SKM-1 treated with dmso at 0.1 percent for 144 hours (cell line): ENCODE measurements around the gene MRPL20.

ENCODE experiments used
- DNase-seq: peaks from one replicate; lab custom pipeline; 2025; ENCODE audit not compliant: unreplicated experiment; lab: John Stamatoyannopoulos, UW

The MRPL20 gene

DNA sequence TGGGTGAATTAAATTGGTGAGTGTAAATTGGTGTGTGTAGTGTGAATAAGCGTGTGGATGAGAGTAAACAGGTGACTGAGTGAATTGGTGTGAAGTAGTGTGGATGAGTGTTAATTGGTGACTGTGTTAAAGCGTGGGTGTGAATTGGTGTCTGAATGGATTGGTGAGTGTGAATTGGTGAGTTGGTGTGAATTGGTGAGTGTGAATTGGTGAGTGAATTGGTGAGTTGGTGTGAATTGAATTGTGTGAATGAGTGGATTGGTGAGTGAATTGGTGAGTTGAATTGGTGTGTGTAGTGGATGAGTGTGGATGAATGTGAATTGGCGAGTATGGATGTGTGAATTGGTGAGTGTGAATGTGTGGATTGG lies 40.4 kb downstream of the MRPL20 start:
- no peak for DNase-seq

DNA sequence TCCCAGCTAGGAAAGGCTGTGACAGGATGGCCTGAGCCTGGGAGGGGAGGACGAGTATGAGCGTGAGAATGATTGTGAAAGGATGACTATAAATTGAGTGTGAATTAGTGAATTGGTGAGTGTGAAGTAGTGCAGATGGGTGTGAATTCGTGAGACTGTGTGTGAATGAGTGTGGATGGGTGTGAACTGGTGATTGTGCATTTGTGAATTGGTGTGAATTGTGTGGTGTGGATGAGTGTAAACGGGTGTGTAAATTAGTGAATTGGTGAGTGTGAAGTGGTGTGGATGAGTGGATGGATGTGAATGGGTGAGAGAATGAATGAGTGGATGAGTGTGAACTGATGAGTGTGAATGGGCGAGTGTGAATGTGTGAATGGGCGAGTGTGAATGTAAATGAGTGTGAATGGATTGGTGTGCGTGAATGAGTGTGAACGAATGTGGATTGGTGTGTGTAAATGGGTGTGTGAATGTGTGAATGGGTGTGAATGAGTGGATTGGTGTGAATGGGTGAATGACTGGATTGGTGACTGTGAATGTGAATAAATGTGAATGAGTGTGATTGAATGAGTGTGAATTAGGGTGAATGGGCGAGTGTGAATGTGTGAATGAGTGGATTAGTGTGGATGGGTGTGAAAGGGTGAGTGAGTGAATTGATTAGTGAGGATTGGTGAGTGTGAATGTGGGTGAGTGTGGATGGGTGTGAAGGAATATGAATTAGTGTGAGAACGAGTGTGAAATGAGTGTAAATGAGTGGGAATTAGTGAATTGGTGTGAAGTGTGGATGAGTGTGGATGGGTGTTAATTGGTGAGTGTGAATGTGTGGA lies 41.0 kb downstream of the MRPL20 start:
- no peak for DNase-seq

DNA sequence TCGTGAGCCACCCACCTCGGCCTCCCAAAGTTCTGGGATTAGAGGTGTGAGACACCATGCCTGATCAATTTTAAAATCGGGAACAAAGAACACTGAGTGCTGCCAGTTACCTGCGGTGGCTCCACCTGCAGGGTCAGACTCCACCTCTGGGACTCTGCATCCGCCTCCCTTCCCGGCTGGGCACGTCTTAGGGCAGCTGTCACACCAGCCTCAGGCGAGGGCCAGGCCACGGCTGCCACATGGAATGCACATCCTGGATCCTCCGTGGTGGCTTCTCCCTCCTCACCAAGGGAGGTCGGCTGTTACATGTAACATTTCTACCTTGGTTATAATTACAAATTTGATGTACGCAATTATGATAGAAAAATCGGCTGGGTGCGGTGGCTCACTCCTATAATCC lies 42.8 kb downstream of the MRPL20 start:
- DNase-seq: no peak

DNA sequence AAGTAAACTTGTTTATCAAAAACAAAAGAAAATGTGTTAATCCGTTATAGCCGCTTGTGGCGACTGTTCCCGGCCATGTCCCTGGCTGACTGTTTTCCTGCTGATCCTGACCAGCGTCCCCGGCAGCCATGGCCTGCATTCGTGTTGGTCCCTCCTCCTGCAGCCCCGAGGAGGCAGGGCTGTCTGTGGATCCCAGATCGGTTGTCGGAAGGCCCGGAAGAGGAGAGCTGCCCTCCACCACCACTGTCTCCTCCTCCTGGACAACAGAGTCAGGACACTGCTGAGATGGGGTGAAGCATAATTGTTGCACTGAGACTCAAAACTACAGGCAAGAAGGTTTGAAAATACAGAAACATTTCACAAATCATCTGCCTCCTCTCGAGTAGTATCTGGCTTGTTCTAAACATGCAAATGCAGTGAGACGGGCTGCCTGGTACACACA lies 45.1 kb downstream of the MRPL20 start:
- DNase-seq: no peak

DNA sequence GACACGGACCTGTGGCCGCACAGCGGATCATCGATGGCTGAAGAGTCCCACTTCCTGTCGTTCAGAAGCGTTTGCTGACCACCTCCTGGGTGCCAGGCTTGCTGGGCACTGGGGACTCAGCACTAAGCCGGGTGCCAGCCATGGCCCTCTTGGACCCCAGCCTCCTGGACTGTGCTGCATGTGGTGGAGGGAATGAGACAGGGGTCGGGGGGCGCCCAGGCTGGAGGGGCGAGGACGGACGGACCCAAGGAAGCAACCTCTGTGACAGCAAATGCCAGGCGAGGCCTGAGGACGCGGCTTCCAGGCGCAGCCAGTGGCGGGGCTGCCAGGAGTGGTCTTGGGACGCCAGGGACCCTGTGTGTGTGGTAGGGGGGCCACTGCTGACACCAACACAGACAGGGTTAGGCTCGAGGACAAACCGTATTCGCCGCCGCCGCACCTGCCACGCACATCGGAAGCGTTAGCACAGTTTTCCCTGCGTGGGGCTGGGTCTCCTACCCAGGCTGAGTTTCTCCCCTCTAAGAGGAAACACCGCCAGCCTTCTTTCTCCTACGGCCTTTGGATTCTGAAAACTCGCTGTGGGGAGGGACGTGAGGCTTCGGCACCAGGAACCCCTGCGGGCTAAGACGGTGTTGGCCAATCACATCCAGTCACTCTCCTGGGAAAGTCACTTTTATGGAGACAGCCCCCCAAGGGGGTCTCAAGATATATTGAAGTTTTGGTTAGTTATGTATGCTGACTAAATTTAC lies 45.7 kb downstream of the MRPL20 start:
- DNase-seq: no peak

DNA sequence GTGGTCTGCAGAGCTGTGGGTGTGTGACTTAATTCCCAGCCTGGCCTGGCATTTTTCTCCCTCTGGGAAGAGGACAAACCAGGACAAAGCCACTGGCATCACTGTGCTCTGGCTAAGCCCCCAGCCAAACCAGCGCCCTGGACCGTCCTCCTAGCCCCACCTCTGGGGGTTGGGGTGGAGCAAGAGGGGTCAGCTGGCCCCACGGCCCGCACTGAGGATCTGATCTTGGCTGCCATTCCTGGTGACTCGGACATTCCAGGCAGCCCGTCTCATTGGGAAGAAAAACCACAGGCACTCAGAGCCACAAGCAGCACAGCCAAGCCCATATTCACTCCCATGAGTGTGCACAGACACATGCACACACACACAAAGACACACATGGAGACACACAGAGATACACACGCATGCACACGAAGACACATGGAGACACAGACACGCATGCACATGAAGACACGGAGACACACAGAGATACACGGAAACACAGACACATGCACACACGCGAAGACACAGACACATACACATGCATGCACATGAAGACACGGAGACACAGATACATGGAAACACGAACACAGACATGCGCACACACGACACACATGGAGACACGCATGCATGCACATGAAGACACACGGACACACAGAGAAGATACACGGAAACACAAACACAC lies 46.5 kb downstream of the MRPL20 start:
- no peak for DNase-seq

DNA sequence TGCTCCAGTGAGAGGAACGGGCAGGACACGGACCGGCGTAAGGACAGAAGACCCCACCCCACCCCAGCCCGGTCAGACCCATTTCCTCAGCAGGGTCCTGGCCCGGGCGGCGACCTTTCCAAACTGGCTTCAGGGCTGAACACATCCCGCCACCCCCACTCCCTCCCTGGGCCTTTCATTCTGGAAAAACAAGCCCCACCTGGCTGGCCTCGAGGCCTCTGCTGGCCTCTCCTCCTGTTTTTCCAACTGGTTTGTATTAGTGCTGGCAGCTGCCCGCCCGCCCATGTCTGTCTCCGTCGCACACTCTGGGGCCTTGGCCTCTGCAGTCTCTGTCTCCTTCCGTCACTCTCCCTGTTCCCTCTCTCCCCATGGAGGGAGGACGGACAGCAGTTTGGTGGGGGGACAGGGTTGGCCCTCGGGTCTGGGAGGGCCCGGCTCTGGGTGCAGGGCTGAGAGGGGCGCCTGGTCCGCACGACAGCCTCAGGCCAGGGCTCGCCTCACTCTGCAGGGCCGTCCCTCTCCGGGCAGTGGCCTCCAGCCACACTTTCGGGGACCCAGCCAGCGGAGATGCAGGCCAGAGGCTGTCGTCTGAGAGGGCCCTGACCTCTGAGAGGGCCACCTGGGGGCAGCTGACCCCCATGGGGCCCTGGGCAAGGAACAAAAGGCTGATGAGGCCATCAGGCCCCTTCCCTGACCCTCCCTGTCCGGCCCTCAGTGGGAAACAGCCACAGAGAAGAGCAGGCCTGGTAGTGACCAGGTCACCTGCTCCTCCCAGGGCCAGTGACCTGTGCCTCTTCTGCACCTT lies 47.2 kb downstream of the MRPL20 start:
- no peak for DNase-seq

DNA sequence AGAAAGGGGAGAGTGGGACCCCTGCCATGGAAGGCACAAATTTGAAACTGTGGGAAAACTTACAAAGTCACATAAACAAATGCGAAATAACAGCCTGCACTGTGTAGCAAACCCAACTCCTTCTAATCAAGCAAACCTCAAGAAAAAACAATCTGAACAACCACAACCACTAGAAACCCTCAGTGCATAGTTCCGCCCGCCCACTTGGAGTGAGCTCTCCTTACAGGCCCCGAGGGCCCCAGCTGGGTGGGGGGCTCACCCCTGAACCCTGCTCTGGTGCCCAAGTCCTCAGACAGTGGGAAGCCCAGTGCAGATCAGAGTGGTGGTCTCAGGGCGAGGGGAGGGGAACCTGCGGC lies 47.8 kb downstream of the MRPL20 start:
- DNase-seq: no peak

DNA sequence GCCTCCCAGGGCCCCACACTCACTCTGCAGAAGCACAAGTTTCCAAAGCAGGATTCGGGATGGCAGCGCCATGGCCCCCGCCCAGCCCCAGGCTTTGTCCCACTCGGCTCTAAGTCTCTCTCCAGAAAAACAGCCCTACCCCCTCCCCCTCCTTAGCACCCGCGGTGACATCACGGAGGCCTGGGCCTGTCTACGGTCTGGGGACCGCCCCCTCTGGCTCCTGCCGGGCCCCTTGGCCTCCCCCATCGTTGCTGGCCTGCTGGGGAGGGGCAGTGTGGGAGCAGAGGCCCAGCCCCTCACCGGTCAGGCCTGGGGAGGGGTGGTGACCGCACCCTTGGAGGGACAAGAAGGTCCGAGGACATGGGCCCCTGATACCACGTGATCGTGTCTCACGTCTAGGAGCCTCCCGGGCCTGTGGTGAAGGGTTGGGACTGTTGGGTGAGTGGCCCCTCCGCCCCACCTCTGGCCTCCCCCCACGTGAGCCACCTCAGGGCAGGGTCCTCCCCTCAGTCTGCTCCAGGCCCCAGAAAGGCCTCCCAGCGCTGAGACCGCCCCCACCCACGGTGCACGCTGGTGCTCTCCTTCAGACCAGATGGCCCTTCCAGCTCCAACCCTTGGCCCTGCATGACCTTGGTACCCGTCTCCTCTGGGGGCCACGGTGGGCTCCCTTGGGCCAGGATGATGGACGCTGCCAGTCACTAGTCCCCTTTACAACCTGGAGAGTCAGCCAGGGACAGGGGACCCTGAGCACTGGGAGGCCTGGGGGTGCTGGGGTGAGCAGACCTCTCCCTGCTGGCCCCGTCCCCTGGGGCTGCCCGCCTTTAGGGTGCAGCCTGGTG lies 48.4 kb downstream of the MRPL20 start, which contains the start of gene MXRA8:
TSS of gene MXRA8 (minus strand) at position 123 of the 839 bp plus-strand sequence. CDS start at position 72, 51 bp downstream.
- no peak for DNase-seq

DNA sequence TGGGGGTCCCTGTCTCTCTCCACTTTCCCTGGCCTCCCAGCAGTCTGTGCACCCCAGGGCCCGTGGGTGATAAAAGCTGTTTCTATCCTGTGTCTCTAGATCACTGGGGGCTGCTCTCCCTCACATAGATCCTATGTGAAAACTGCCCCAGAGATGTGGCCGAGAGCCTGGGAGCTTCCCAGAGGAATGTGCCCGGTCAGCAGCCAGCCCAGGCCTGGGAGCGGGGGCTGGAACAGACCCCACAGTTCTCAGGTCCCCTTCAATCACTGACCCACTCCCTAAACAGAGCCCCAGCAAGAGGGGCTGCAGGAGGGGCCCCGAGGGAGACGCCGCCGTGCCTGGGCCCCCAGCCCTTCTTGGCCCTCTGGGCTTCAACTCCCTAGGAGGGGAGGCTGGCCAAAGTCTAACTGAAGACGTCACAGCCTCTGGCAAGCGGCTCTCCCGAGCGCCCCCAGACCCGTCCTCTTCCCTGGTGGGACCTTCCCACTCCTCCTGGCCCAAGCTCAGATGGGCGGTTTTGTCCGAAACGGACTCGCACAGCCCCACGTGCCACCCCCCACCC lies 49.1 kb downstream of the MRPL20 start:
- DNase-seq: no peak

DNA sequence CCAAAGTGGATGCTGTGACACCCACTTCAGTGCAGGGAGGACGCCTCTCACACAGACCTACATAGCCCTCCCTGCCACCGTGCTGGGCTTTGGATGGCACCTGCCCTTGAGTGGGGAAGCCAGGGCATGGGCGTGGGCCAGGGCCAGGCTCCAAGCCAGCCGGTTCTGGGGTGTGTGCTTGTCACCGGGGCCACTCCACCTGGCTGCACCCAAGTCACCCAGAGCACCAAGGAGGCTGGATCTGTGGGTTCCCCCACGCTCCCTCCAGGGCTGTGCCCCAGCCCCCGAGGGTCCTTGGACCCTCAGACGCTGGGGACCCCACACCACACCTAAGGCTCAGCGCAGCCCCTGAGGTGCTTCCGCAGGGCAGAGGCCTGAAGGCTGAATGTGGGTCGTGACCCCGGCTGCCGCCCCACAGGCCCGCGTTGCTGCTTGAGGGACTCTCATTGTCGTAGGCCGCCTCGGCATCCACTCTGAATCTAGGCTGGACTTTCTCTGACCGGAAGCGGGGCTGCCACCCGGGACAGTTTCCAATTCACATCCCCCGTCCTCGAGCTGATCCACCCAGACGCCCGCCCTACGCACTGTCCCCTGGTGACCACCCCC lies 50.2 kb downstream of the MRPL20 start:
- DNase-seq: no peak

DNA sequence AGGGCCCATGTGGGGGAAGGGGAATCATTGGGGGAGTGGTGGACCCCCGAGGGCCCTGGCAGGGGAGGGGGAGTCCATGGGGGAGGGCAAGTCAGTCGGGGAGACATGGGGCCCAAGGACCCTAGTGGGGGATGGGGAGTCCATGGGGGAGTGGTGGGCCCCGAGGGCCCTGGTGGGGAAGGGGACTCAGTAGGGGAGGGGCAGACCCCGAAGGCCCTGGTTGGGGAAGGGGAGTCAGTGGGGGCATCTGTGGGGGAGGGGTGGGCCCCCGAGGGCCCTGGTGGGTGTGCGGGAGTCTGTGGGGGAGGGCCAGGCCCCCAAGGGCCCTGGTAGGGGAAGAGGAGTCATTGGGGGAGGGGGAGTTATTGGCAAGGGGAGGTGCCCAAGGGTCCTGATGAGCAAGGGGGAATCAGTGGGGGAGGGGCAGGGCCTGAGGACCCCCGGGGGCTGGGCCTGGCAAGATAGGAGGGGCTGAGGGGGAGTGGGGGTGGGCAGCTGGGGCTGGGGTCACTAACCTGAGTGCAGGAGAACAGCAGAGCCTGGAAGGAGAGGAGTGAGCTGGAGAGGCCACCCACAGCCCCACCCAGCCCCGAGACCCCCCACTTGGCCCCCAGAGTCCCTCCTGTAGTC lies 50.8 kb downstream of the MRPL20 start:
- DNase-seq: no peak

DNA sequence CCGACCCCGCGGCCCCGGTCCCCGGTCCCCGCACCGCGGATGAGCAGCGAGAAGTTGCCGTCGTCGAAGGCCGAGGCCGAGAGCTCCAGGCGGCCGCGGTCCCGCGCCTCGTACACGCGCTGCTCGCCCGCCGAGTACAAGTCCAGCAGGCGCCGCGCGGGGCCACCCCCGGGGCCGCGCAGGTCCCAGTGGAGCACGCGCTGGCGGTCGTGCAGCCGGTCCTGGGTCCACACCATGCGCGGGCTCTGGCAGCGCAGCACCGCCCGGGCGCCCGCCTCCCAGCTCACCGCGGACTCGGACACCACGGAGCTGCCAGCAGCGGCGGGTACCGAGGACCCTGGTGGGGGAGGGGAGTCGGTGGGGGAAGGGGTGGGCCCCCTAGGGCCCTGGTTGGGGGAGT lies 51.7 kb downstream of the MRPL20 start:
- no peak for DNase-seq

DNA sequence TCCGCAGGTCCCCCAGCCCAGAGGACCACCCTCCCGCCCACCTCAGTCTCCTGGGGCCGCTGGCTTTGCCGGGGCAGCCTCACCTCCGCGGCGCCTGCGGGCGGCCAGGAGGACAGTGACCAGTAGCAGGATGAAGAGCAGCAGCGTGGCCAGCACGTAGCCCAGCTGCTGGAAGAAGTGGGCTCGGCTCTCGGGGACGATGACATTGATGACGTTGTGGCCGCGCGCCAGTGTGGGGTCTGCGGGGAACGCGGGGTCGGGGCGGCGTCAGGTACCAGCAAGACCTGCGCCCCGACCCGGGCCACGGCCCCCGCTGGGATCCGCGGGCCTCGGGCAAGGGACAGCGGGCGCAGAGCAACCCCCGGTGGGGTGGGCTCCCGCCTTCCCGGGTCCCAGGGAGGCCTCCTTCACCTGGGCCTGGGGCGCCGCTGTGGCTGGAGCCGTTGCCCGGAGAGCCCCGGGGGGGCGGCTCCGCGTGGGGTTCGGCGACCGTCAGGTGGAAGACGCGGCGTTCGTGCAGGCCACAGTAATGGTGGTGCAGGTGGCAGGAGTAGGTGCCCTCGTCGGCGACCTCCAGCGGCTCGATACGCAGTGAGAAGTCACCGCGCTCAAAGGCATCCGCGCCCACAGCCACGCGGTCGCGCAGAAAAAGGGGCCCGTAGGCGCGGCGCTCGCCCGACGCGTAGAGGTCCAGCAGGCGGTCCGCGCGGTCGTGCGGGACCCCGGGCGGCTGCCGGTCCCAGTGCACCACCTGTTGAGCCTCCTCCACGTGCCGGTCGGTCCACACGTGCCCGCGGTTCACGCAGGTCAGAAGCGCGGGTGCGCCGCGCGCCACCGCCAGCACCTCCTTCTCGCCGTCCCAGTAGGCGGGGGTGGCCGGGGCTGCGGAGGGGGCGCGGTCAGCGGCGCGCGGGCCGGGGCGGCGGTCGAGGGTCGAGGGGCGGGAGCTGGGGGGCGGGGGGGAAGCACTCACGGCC lies 52.5 kb downstream of the MRPL20 start:
- DNase-seq: no peak

DNA sequence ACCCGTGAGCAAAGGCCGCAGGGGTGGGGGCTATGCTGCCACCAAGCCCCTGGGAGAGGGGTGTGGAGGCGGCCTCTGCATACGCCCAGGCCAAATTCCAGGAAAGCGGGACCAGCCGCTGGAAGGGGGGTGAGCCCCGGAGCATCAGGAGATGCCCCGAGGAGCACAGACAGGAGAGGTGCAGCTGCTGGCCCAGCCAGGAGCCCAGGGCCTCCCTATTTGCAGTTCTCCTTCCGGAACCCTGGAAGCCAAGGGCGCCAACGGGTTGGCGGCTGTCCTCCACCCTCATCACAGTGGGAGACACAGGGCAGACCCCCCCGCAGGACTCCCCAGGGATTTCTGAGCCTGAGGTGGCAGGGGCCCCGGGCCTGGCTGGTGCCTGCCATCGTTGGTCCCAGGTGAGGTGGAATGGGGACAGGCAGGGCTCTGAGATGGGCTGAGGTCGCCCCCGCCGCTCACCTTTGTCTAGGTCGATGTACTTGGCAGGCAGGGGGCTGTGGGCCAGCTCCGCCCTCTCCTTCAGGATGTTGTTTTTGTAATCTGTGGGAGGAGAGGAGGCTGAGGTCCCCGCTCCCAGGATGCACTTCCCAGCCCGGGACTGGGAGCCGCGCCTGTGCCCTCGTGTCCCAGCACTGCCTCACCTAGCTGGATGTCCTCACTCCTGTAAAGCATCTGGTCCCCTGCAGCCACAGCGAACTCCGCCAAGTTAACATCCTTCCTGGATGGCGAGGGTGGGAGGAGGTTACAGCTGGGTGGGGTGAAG lies 53.5 kb downstream of the MRPL20 start:
- DNase-seq: no peak

DNA sequence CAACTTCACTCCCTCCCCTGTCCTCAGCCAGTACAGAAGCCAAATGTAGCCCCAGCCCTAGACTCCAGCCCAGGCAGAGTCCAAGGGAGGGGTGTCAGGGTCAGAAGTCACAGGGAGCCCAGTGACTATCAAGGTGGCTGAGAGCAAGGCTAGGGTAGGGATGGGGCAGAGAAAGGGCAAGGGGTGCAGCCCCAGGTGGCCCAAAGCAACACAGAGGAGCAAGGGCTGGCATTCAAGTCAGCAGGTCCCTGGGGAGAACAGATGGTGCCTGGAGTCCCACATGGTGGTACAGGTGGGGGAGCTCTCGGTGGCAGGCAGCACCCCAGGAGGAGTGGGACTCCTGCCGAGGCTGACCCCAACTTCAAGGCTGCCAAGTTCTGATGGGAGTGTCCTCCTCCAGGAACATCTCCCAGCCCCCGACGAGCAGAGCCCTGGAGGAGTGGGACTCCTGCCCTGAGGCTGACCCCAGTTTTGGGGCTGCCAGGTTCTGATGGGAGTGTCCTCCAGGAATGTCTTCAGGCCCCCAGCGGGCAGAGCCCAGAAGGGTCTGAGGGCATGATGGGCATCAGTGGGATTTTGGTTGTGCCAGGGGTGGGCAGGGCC lies 54.2 kb downstream of the MRPL20 start:
- DNase-seq: no peak
